ENCODE data around the gene RELA. TPM values are rescaled to one million over a fixed set of nuclear protein-coding genes. Genes with fewer than 3 reads are reported as not detected.

The RELA gene
- total and polyA plus RNA-seq, 10 of the 15 experiments (the other 5 are each of a cell fraction or from before 2014, with no cell fraction given) = 5.1 to 56.4 (median 34.2) TPM

GRCh38 chr11:65640483-65641296 is 22.0 kb downstream of the RELA start (continued):
- no peak; the same call in 1 of the 2 replicates for TF ChIP-seq MTA2 (IDR thresholded peaks at IDR 0.05; ENCODE audit: low read depth)
- no peak for TF ChIP-seq E4F1 (IDR thresholded peaks at IDR 0.05; ENCODE audit: borderline replicate concordance, partially characterized antibody)
- TF ChIP-seq ZBED1 (IDR thresholded peaks at IDR 0.05; ENCODE audit: borderline replicate concordance) = no peak
- TF ChIP-seq PML (IDR thresholded peaks at IDR 0.05; ENCODE audit: low read length) = no peak
- no peak for TF ChIP-seq STAT1 (conservative IDR thresholded peaks at IDR 0.05)
- TF ChIP-seq ZBTB4 (CRISPR knock-in tag; IDR thresholded peaks at IDR 0.05) = peak; percentile 11; the same call in 1 of the 2 replicates
- TF ChIP-seq BACH1 (IDR thresholded peaks at IDR 0.05; ENCODE audit: borderline replicate concordance) = peak; percentile 79
- no peak for TF ChIP-seq MLLT1 (IDR thresholded peaks at IDR 0.05)
- TF ChIP-seq SMC3 (IDR thresholded peaks at IDR 0.05; ENCODE audit: borderline replicate concordance, low read length) = no peak; the same call in 1 of the 2 replicates
- TF ChIP-seq EP300 (IDR thresholded peaks at IDR 0.05; ENCODE audit: borderline replicate concordance in 1 of 2, control insufficient read depth in 1 of 2, low read depth in 2 of 2, low read length in 2 of 2) = no peak
- no peak for TF ChIP-seq YY1 (IDR thresholded peaks at IDR 0.05; ENCODE audit: low read depth, low read length)
- TF ChIP-seq LARP7 (IDR thresholded peaks at IDR 0.05) = no peak; the same call in none of the 2 replicates
- no peak for TF ChIP-seq MEF2B (IDR thresholded peaks at IDR 0.05; ENCODE audit: partially characterized antibody, poor library complexity, severe bottlenecking)
- no peak; the same call in 1 of the 2 replicates for TF ChIP-seq GATAD2B (conservative IDR thresholded peaks at IDR 0.05; ENCODE audit: low read depth)
- no peak for TF ChIP-seq ZNF592 (IDR thresholded peaks at IDR 0.05)
